ENCODE results near the gene CIROP. TPM values are rescaled to one million over a fixed set of nuclear protein-coding genes. Genes with fewer than 3 reads are reported as not detected.

CIROP gene
- total RNA-seq, 1 experiment from 2014 or later = not detected

- Histone ChIP-seq H3K4me3 (no peak overlapping the region), H3K4me1 (peaks cover 6% of the 10 kb centered on the region; the same call in 1 of the 2 replicates), H3K27ac (no peak overlapping the region), H3K36me3 (no peaks in the 10 kb centered on the region), H3K27me3 (peaks cover 17% of the 10 kb centered on the region), H3K9me3 (replicated peaks) (no peaks in the 10 kb centered on the region)
- DNase-seq = no peak
Measured at GRCh38 chr14:23124337-23124954, 19.7 kb upstream of the CIROP start.

- Histone ChIP-seq H3K27me3 (peaks cover 19% of the 10 kb centered on the region), H3K9me3 (replicated peaks) (no peaks in the 10 kb centered on the region), H3K4me3 (no peak overlapping the region), H3K4me1 (peaks cover 6% of the 10 kb centered on the region; the same call in 1 of the 2 replicates), H3K36me3 (no peaks in the 10 kb centered on the region), H3K27ac (no peak overlapping the region)
- DNase-seq = peak; percentile 49 to 58
Measured at GRCh38 chr14:23123419-23123818, 18.6 kb upstream of the CIROP start.

- Histone ChIP-seq H3K36me3 (no peaks in the 10 kb centered on the region), H3K4me3 (no peak overlapping the region), H3K4me1 (peaks cover 6% of the 10 kb centered on the region; the same call in 1 of the 2 replicates), H3K27ac (no peak overlapping the region), H3K27me3 (peaks cover 6% of the 10 kb centered on the region), H3K9me3 (replicated peaks) (no peaks in the 10 kb centered on the region)
- no peak for DNase-seq
Measured at GRCh38 chr14:23122086-23122485, 17.3 kb upstream of the CIROP start.

GRCh38 chr14:23121361-23121771, 16.6 kb upstream of the CIROP start:
- Histone ChIP-seq H3K4me1 (peaks cover 6% of the 10 kb centered on the region; the same call in 1 of the 2 replicates), H3K9me3 (replicated peaks) (no peaks in the 10 kb centered on the region), H3K36me3 (no peaks in the 10 kb centered on the region), H3K4me3 (no peak overlapping the region), H3K27ac (no peak overlapping the region), H3K27me3 (peaks cover 3% of the 10 kb centered on the region; the same call in 1 of the 2 replicates)
- DNase-seq = no peak

GRCh38 chr14:23120541-23121251, 15.9 kb upstream of the CIROP start:
- no peak overlapping the region for H3K27ac ChIP-seq
- no peaks in the 10 kb centered on the region for H3K9me3 ChIP-seq (replicated peaks)
- H3K4me3 ChIP-seq = no peak overlapping the region
- H3K36me3 ChIP-seq = no peaks in the 10 kb centered on the region
- DNase-seq = peak; percentile 85 to 94
- H3K27me3 ChIP-seq = peaks cover 3% of the 10 kb centered on the region; the same call in 1 of the 2 replicates
- peaks cover 6% of the 10 kb centered on the region; the same call in 1 of the 2 replicates for H3K4me1 ChIP-seq

DNA sequence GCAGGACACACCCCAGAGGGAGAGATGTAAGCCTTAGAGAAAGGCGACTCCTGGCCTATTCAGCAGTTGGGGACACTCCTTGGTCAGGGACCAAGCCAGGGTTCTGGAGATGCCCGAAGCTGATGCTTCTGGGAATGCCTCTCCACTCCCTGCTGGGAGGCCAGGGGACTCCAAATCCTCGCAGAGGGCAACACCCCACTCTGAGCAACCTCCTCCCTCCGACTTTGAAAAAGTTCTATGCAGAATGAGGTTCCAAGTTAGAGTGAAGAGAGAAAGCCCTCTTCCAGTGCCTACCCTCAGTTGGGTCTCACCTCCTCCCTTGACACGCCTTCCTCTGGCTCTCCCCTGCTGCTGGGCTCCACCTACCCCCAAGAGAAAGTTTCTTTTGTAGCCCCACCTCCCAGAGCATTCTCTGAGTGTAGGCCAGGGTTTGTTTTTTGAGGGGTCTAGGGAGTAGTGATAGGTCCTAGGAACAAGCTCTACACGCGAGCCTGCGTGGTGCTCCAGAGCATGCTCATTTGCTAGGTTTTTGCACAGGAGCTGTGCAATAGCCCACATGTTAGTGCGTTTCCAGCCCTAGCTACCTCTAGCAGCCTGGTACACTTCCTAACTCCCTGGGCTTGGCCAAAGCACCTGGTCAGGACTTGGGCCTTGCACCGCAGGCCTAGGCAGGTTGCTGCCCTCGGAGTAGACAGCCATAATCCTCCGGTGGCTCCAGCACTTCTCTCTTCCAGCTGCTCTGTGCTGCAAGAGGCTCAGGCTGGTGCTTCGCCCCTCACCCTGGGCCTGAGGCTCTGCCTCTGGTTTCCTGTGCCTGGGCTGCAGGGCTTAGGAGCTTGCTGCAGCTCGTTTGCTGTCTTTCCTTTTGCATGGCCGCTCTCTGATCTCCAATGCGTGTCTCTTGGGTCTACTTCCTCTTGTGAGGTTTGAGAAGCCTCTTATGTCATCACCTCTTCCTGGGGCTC, 14.9 kb upstream of the CIROP start:
- H3K9me3 ChIP-seq (replicated peaks) = no peaks in the 10 kb centered on the region

GRCh38 chr14:23118506-23119362, 13.9 kb upstream of the CIROP start, which contains the start of gene CEBPE:
Gene CEBPE, minus strand, starts transcription at chr14:23119255. Its CDS starts 164 bp downstream, at chr14:23119091.
- peaks cover 18% of the 10 kb centered on the region for H3K4me1 ChIP-seq
- DNase-seq = no peak
- no peaks in the 10 kb centered on the region for H3K36me3 ChIP-seq
- H3K9me3 ChIP-seq (replicated peaks) = no peaks in the 10 kb centered on the region
- peaks cover 3% of the 10 kb centered on the region; the same call in 1 of the 2 replicates for H3K27me3 ChIP-seq
- H3K27ac ChIP-seq = no peak within 1 kb of the TSS
- H3K4me3 ChIP-seq = no peak within 1 kb of the TSS

More for the DNA sequence above, 14.9 kb upstream of the CIROP start:
- Histone ChIP-seq H3K27me3 (peaks cover 3% of the 10 kb centered on the region; the same call in 1 of the 2 replicates), H3K36me3 (no peaks in the 10 kb centered on the region), H3K27ac (no peak overlapping the region), H3K4me1 (peaks cover 13% of the 10 kb centered on the region), H3K4me3 (no peak overlapping the region)
- no peak for DNase-seq

DNA sequence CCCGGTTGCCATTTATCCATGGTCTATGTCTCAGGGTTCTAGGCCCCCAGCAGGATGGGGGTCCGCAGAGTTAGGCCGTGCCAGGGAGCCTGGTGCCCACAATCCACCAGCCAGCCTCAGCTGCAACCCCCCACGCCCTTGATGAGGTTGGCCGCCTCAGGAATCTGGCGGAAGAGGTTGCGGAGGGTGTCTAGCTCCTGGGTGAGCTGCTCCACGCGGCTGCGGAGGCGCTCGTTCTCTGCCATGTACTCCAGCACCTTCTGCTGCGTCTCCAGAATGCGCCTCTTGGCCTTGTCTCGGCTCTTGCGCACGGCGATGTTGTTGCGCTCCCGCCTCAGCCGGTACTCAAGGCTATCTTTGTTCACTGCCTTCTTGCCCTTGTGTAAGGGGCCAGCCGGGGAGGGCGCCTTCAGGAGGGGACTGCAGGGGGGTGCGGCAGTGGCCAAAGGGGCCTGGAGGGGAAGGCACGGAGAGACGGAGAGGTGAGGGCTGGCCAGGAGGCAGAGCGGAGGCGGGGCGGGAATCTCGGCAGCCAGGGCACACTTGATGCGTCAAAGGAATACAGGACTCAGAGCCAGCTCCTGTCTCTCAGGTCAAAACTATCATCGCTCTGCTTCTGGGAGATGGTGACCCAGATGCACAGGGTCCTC, 12.7 kb upstream of the CIROP start:
- no peak for DNase-seq
- Histone ChIP-seq H3K4me3 (no peak overlapping the region), H3K9me3 (replicated peaks) (no peaks in the 10 kb centered on the region), H3K36me3 (no peaks in the 10 kb centered on the region), H3K27me3 (peaks cover 3% of the 10 kb centered on the region; the same call in 1 of the 2 replicates), H3K4me1 (peaks cover 22% of the 10 kb centered on the region), H3K27ac (no peak overlapping the region)

DNA sequence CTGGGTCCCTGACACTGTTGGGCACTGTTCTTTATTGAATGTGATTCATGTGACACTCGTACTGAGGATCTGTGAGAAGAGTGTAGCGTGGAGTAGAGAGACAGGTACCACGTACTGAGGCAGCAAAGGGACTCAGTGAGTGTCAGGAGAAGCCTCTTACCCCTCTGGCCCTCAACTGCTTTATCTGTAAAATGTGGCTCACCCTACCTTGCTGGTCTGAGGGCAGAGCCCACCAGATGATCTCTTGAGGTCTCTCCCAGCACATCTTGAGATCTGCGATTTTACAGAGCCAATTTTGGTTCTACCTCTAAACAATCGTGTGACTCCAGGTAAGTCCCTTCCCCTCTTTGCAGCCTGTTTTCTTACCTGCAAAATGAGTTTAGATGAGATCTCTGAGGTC, 11.1 kb upstream of the CIROP start:
- Histone ChIP-seq H3K4me1 (peaks cover 22% of the 10 kb centered on the region), H3K9me3 (replicated peaks) (no peaks in the 10 kb centered on the region), H3K4me3 (no peak overlapping the region), H3K27ac (no peak overlapping the region), H3K27me3 (peaks cover 6% of the 10 kb centered on the region; the same call in 1 of the 2 replicates), H3K36me3 (no peaks in the 10 kb centered on the region)
- no peak for DNase-seq

DNA sequence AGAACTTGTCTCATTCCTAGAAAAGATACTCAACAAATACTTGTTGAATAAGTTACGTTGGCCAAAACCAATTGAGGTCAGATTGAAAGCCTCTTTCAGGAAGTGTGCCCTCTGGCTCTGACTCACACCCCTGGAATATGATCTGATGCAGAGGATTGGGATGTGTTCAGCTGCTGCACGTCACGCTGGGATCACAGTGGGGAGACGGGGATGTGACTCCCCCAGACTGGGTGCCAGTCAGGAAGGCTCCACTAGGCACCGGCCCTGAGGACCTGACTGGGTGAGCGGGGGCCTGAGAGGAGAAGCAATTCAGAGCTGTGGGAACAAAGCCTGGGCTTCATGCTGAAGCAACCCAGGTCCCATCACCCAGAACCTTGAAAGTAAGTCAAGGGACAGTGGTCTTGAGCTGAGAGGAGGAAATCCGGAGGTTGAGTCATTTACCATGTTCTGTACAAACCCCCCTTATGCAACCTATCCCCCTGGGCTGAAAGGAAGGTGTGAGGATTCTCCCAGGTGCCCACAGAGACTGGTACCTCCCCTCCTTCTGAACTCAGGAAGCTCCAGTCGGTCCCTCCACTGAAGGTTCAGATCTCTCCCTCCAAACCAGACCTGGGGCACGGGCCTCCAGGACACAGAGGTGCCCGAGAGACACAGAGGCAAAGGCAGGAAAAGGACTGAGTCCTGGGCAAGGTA, 10.4 kb upstream of the CIROP start:
- DNase-seq = peak; percentile 70 to 73
- H3K9me3 ChIP-seq (replicated peaks) = no peaks in the 10 kb centered on the region
- peak overlapping the region; percentile 35 for H3K27ac ChIP-seq
- H3K27me3 ChIP-seq = peaks cover 7% of the 10 kb centered on the region; the same call in 1 of the 2 replicates
- peak overlapping the region; percentile 5; the same call in 1 of the 2 replicates for H3K4me3 ChIP-seq
- H3K4me1 ChIP-seq = peaks cover 22% of the 10 kb centered on the region
- H3K36me3 ChIP-seq = no peaks in the 10 kb centered on the region

DNA sequence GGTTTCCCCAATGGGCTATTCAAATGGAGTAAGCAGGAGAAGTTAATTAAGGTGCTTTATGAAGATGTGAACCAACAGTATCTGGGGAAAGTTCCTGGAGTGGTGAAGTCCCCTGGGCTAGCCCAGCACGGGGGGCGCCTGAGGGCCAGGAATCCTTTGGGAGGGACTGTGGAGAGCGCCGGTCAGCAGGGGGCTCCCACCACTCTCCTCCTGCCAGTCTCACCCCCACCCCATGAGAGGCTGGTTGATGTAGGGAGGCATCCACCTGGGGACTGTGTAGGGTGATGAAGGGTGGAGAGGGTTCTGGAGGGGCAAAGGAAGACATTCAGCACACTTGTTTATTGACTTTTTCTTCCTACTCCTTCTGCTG, 9.9 kb upstream of the CIROP start:
- Histone ChIP-seq H3K27ac (peak overlapping the region; percentile 35), H3K36me3 (no peaks in the 10 kb centered on the region), H3K4me3 (no peak overlapping the region), H3K4me1 (peaks cover 22% of the 10 kb centered on the region), H3K27me3 (peaks cover 7% of the 10 kb centered on the region; the same call in 1 of the 2 replicates), H3K9me3 (replicated peaks) (no peaks in the 10 kb centered on the region)
- DNase-seq = no peak

DNA sequence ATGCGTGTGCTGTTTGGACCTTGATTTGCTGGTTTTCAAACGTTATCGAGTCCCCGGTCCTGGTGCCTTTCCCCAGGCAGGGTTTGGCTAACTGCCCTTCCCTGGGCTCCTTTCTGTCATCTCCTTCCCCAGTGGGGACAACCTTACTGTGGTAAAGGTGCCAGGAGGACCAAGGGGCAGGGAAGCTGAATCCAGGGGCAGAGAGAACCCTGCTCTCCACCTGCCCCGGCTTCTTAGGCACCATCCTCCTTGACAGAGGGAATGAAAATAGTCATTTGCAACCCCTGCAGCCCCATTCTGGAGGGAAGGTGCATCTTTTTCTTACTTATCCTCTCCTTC, 9.3 kb upstream of the CIROP start:
- H3K36me3 ChIP-seq = no peaks in the 10 kb centered on the region
- H3K4me1 ChIP-seq = peaks cover 22% of the 10 kb centered on the region
- H3K27ac ChIP-seq = no peak overlapping the region
- no peak overlapping the region for H3K4me3 ChIP-seq
- peaks cover 4% of the 10 kb centered on the region; the same call in 1 of the 2 replicates for H3K27me3 ChIP-seq
- DNase-seq = no peak
- H3K9me3 ChIP-seq (replicated peaks) = no peaks in the 10 kb centered on the region

All from SJCRH30 (cell line).